ENCODE measurements around the gene CHST10. TPM values are rescaled to one million over a fixed set of nuclear protein-coding genes. Genes with fewer than 3 reads are reported as not detected.

The CHST10 gene
- total RNA-seq, 2 donors from 2014 or later = 2.1 to 2.8 TPM

Other genes with a start within 250 kb of the CHST10 start
- gene LONRF2, start 95.2 kb downstream of the CHST10 start, total RNA-seq = under 1 TPM; 0.12 to 0.18 TPM
- not detected for gene NMS, start 52.8 kb upstream of the CHST10 start, total RNA-seq
- 10 to 100 TPM; 24.6 to 25.7 TPM for gene PDCL3, start 145.3 kb upstream of the CHST10 start, total RNA-seq